Measurements from ENCODE around the gene AXIN2.

- TF ChIP-seq CTCF (IDR thresholded peaks at IDR 0.05; ENCODE audit: low read length), result no peak
- TF ChIP-seq EZH2 (IDR thresholded peaks at IDR 0.05; ENCODE audit: borderline replicate concordance, low read length), result no peak
These were observed 37.3 kb upstream of the AXIN2 start for GRCh38 chr17:65598746-65599145.

Data from OCI-LY1 (cell line).